Calu3 (cell line): Measurements from ENCODE around the gene CAPN8. TPM values are rescaled to one million over a fixed set of nuclear protein-coding genes. Genes with fewer than 3 reads are reported as not detected.

ENCODE experiments used
- BruUV-seq: library from RNA; stranded (reverse); fragments of 400-500 nt; replicated peaks from 2 replicates; lab custom pipeline; 2021; lab: Mats Ljungman, UMichigan
- CTCF ChIA-PET: fragments of 300-600 bp; sonication (Branson Sonifier 250); formaldehyde crosslinking; loops from one replicate; lab custom pipeline; 2022; ENCODE audit warnings: antibody characterized with exemption; lab: Charles Lee
- DNase-seq: peaks from one replicate; pipeline ENCODE4 v3.0.0; 2022
- H3K27ac Mint-ChIP-seq: one replicate; pipeline ENCODE4 v1.8.0; 2022; ENCODE audit warnings: mixed read lengths; ENCODE audit not compliant: unreplicated experiment
- H3K27me3 Mint-ChIP-seq: one replicate; pipeline ENCODE4 v1.8.0; 2022; ENCODE audit warnings: mixed read lengths; ENCODE audit not compliant: unreplicated experiment
- H3K36me3 Mint-ChIP-seq: one replicate; pipeline ENCODE4 v1.8.0; 2022; ENCODE audit warnings: mild to moderate bottlenecking, moderate library complexity, mixed read lengths; ENCODE audit not compliant: insufficient read depth, unreplicated experiment
- H3K4me1 Mint-ChIP-seq: one replicate; pipeline ENCODE4 v1.8.0; 2022; ENCODE audit warnings: mild to moderate bottlenecking, low read depth, mixed read lengths; ENCODE audit not compliant: unreplicated experiment
- H3K4me3 Mint-ChIP-seq: one replicate; pipeline ENCODE4 v1.8.0; 2022; ENCODE audit warnings: mild to moderate bottlenecking, low read depth, moderate library complexity, mixed read lengths; ENCODE audit not compliant: unreplicated experiment
- H3K9me3 Mint-ChIP-seq: one replicate; pipeline ENCODE4 v1.8.0; 2022; ENCODE audit warnings: low read depth, mixed read lengths; ENCODE audit not compliant: unreplicated experiment
- CTCF ChIP-seq: fragments of 200-600 bp; IDR thresholded peaks from one replicate; pipeline ENCODE4 v1.8.0; 2022; ENCODE audit warnings: antibody characterized with exemption; ENCODE audit not compliant: unreplicated experiment
- intact Hi-C: fragments of 100-400 bp; cut with micrococcal nuclease; formaldehyde crosslinking; loops from one replicate; pipeline ENCODE4 v1.10.0; 2022; ENCODE audit not compliant: unreplicated experiment
- total RNA-seq: library from RNA; stranded (reverse); gene quantifications from 2 replicates; pipeline ENCODE4 v1.2.3, GENCODE V29; 2022

CAPN8 gene
- total RNA-seq, 1 experiment from 2014 or later: 108 TPM

GRCh38 chr1:223631956-223632355 is 33.5 kb downstream of the CAPN8 start:
- no peak for TF ChIP-seq CTCF
- H3K27me3 Mint-ChIP-seq: no peaks in the 10 kb centered on the region
- no peak overlapping the region for H3K27ac Mint-ChIP-seq
- intact Hi-C loops: no loop called here
- H3K36me3 Mint-ChIP-seq: no peaks in the 10 kb centered on the region
- CTCF ChIA-PET: no interaction called here
- H3K9me3 Mint-ChIP-seq: peaks cover 4% of the 10 kb centered on the region
- BruUV-seq: no TSS peak
- H3K4me1 Mint-ChIP-seq: peaks cover 5% of the 10 kb centered on the region
- DNase-seq: no peak
- H3K4me3 Mint-ChIP-seq: no peak overlapping the region

GRCh38 chr1:223631473-223631872 is 34.0 kb downstream of the CAPN8 start:
- CTCF ChIA-PET: no interaction called here
- Mint-ChIP-seq H3K36me3 (no peaks in the 10 kb centered on the region), H3K27ac (no peak overlapping the region), H3K9me3 (peaks cover 4% of the 10 kb centered on the region), H3K4me3 (no peak overlapping the region), H3K27me3 (no peaks in the 10 kb centered on the region), H3K4me1 (no peaks in the 10 kb centered on the region)
- no peak for DNase-seq
- no peak for TF ChIP-seq CTCF
- intact Hi-C loops: no loop called here
- BruUV-seq: no TSS peak

GRCh38 chr1:223629126-223629457 is 36.4 kb downstream of the CAPN8 start:
- no peak for DNase-seq
- no TSS peak for BruUV-seq
- H3K9me3 Mint-ChIP-seq: peaks cover 4% of the 10 kb centered on the region
- no peak overlapping the region for H3K27ac Mint-ChIP-seq
- no peaks in the 10 kb centered on the region for H3K4me1 Mint-ChIP-seq
- intact Hi-C loops: no loop called here
- H3K4me3 Mint-ChIP-seq: no peak overlapping the region
- CTCF ChIA-PET: interaction anchor here (0.6 to 0.7 kb wide), 2 partner anchors 39 to 241 kb away, joined by 3 read pairs; no protein-coding TSS in a partner anchor
- TF ChIP-seq CTCF: no peak
- no peaks in the 10 kb centered on the region for H3K36me3 Mint-ChIP-seq
- H3K27me3 Mint-ChIP-seq: no peaks in the 10 kb centered on the region

- TF ChIP-seq CTCF: peak; percentile 41
- H3K36me3 Mint-ChIP-seq: no peaks in the 10 kb centered on the region
- CTCF ChIA-PET: no interaction called here
- DNase-seq: peak; percentile 28
- intact Hi-C loops: no loop called here
- H3K4me1 Mint-ChIP-seq: no peaks in the 10 kb centered on the region
- no peak overlapping the region for H3K27ac Mint-ChIP-seq
- no peak overlapping the region for H3K4me3 Mint-ChIP-seq
- H3K9me3 Mint-ChIP-seq: no peaks in the 10 kb centered on the region
- H3K27me3 Mint-ChIP-seq: no peaks in the 10 kb centered on the region
- no TSS peak for BruUV-seq
Measured at GRCh38 chr1:223628233-223629125, 37.0 kb downstream of the CAPN8 start.
